ENCODE measurements around the gene ETS1. TPM values are rescaled to one million over a fixed set of nuclear protein-coding genes. Genes with fewer than 3 reads are reported as not detected.

Gene ETS1
- total and polyA plus RNA-seq, 4 donors = 20.7 to 154 (median 78.7) TPM

- Histone ChIP-seq H3K4me1 (ENCODE audit: control insufficient read depth in 5 of 5, insufficient read depth in 5 of 5, low read length in 5 of 5) (peaks cover 0 to 4% (median 0%) of the 10 kb centered on the region in 5 donors), H3K36me3 (ENCODE audit: control insufficient read depth in 4 of 4, insufficient read depth in 4 of 4, low read length in 4 of 4) (no peaks in the 10 kb centered on the region), H3K9ac (ENCODE audit: insufficient read depth in 1 of 2, low read length in 2 of 2) (no peak overlapping the region), H3K4me3 (no peak overlapping the region), H3K27ac (ENCODE audit: low read depth in 1 of 2, low read length in 1 of 2) (no peak overlapping the region), H3K9me3 (ENCODE audit: control insufficient read depth in 4 of 4, insufficient read depth in 3 of 4, low read length in 3 of 4) (no peaks in the 10 kb centered on the region), H3K27me3 (ENCODE audit: control insufficient read depth in 3 of 3, insufficient read depth in 3 of 3, low read length in 2 of 3) (no peaks in the 10 kb centered on the region)
- WGBS, 2 donors = 73 to 84% methylated on average over 4 of the region's 4 CpGs
- ATAC-seq (ENCODE audit: insufficient read depth, low FRiP score) = no peak
- no peak for TF ChIP-seq CTCF (IDR thresholded peaks at IDR 0.05; ENCODE audit: control extremely low read depth, extremely low read depth)
- no peak for DNase-seq
Observed at GRCh38 chr11:128434411-128434810, 152.9 kb downstream of the ETS1 start.

GRCh38 chr11:128432926-128433325 lies 154.4 kb downstream of the ETS1 start:
- Histone ChIP-seq H3K27ac (ENCODE audit: low read depth in 1 of 2, low read length in 1 of 2) (no peak overlapping the region), H3K4me3 (no peak overlapping the region), H3K9me3 (ENCODE audit: control insufficient read depth in 4 of 4, insufficient read depth in 3 of 4, low read length in 3 of 4) (no peaks in the 10 kb centered on the region), H3K36me3 (ENCODE audit: control insufficient read depth in 4 of 4, insufficient read depth in 4 of 4, low read length in 4 of 4) (no peaks in the 10 kb centered on the region), H3K4me1 (ENCODE audit: control insufficient read depth in 5 of 5, insufficient read depth in 5 of 5, low read length in 5 of 5) (peaks cover 0 to 4% (median 0%) of the 10 kb centered on the region in 5 donors), H3K9ac (ENCODE audit: insufficient read depth in 1 of 2, low read length in 2 of 2) (no peak overlapping the region), H3K27me3 (ENCODE audit: control insufficient read depth in 3 of 3, insufficient read depth in 3 of 3, low read length in 2 of 3) (no peaks in the 10 kb centered on the region)
- DNase-seq = no peak
- ATAC-seq (ENCODE audit: insufficient read depth, low FRiP score) = no peak
- no peak for TF ChIP-seq CTCF (IDR thresholded peaks at IDR 0.05; ENCODE audit: control extremely low read depth, extremely low read depth)

- WGBS, 2 donors = 88% methylated on average over 4 of the region's 4 CpGs
Observed at GRCh38 chr11:128431931-128432330, 155.4 kb downstream of the ETS1 start.

More at GRCh38 chr11:128431931-128432330, 155.4 kb downstream of the ETS1 start:
- no peak for TF ChIP-seq CTCF (IDR thresholded peaks at IDR 0.05; ENCODE audit: control extremely low read depth, extremely low read depth)
- H3K27me3 ChIP-seq (ENCODE audit: control insufficient read depth in 3 of 3, insufficient read depth in 3 of 3, low read length in 2 of 3) = no peaks in the 10 kb centered on the region
- ATAC-seq (ENCODE audit: insufficient read depth, low FRiP score) = no peak
- no peaks in the 10 kb centered on the region for H3K36me3 ChIP-seq (ENCODE audit: control insufficient read depth in 4 of 4, insufficient read depth in 4 of 4, low read length in 4 of 4)
- no peak overlapping the region for H3K27ac ChIP-seq (ENCODE audit: low read depth in 1 of 2, low read length in 1 of 2)
- no peak overlapping the region for H3K4me3 ChIP-seq
- DNase-seq = no peak
- no peak overlapping the region for H3K9ac ChIP-seq (ENCODE audit: insufficient read depth in 1 of 2, low read length in 2 of 2)
- no peaks in the 10 kb centered on the region for H3K9me3 ChIP-seq (ENCODE audit: control insufficient read depth in 4 of 4, insufficient read depth in 3 of 4, low read length in 3 of 4)
- peaks cover 0 to 4% (median 0%) of the 10 kb centered on the region in 5 donors for H3K4me1 ChIP-seq (ENCODE audit: control insufficient read depth in 5 of 5, insufficient read depth in 5 of 5, low read length in 5 of 5)

Data from lung (tissue), 12 donors.